Ishikawa (cell line): Measurements from ENCODE around the gene HOGA1.

Experiments
- CEBPB ChIP-seq: IDR thresholded peaks from 2 replicates; pipeline ENCODE4 v1.6.1; 2012
- CREB1 ChIP-seq: IDR thresholded peaks from 2 replicates; pipeline ENCODE4 v1.6.1; 2012; ENCODE audit warnings: low read depth
- EGR1 ChIP-seq: IDR thresholded peaks from 2 replicates; pipeline ENCODE4 v1.6.1; 2012
- EP300 ChIP-seq: IDR thresholded peaks from 2 replicates; pipeline ENCODE4 v1.6.1; 2012; ENCODE audit warnings: borderline replicate concordance
- FOXM1 ChIP-seq: IDR thresholded peaks from 2 replicates; pipeline ENCODE4 v1.6.1; 2012; ENCODE audit warnings: low read depth, borderline replicate concordance
- MAX ChIP-seq: IDR thresholded peaks from 2 replicates; pipeline ENCODE4 v1.6.1; 2012
- NFIC ChIP-seq: IDR thresholded peaks from 2 replicates; pipeline ENCODE4 v1.6.1; 2012
- RAD21 ChIP-seq: IDR thresholded peaks from 2 replicates; pipeline ENCODE4 v1.6.1; 2012; ENCODE audit warnings: low read depth
- REST ChIP-seq: IDR thresholded peaks from 2 replicates; pipeline ENCODE4 v1.6.1; 2012; ENCODE audit warnings: low read depth, mild to moderate bottlenecking
- TAF1 ChIP-seq: IDR thresholded peaks from 2 replicates; pipeline ENCODE4 v1.6.1; 2012; ENCODE audit warnings: low read depth, mild to moderate bottlenecking
- TCF12 ChIP-seq: IDR thresholded peaks from 2 replicates; pipeline ENCODE4 v1.6.1; 2012; ENCODE audit warnings: low read depth
- TEAD4 ChIP-seq: IDR thresholded peaks from 2 replicates; pipeline ENCODE4 v1.6.1; 2012
- USF1 ChIP-seq: IDR thresholded peaks from 2 replicates; pipeline ENCODE4 v1.6.1; 2012
- YY1 ChIP-seq: IDR thresholded peaks from 2 replicates; pipeline ENCODE4 v1.6.1; 2012; ENCODE audit warnings: low read depth
- ZBTB7A ChIP-seq: IDR thresholded peaks from 2 replicates; pipeline ENCODE4 v1.6.1; 2012; ENCODE audit warnings: low read depth

Gene HOGA1

GRCh38 chr10:97539523-97540200 lies 44.5 kb upstream of the HOGA1 start:
- TF ChIP-seq TEAD4 (0 out of 2 replicates have a peak, but pooled peaks have one; percentile 33), CEBPB (no peak), USF1 (no peak), REST (no peak), RAD21 (no peak), NFIC (no peak), ZBTB7A (no peak), YY1 (no peak)

- TF ChIP-seq TCF12 = no peak
- 0 out of 2 replicates have a peak, but pooled peaks have one; percentile 0 for TF ChIP-seq RAD21
- TF ChIP-seq NFIC = no peak
- TF ChIP-seq USF1 = no peak
Observed at GRCh38 chr10:97540669-97541500, 43.3 kb upstream of the HOGA1 start.

- TF ChIP-seq EP300 (peak; percentile 77; the same call in 1 of the 2 replicates), YY1 (no peak), ZBTB7A (peak; percentile 95; the same call in 1 of the 2 replicates), TEAD4 (no peak), MAX (peak; percentile 43), NFIC (peak; percentile 81), FOXM1 (no peak), TCF12 (peak; percentile 78), TAF1 (no peak), CREB1 (no peak)
Observed at GRCh38 chr10:97542169-97543024, 41.8 kb upstream of the HOGA1 start.

- peak; percentile 52; the same call in 1 of the 2 replicates for TF ChIP-seq TCF12
- no peak for TF ChIP-seq CEBPB
- peak; percentile 51; the same call in 1 of the 2 replicates for TF ChIP-seq MAX
- TF ChIP-seq RAD21 = no peak
- no peak for TF ChIP-seq REST
- peak; percentile 12; the same call in 1 of the 2 replicates for TF ChIP-seq YY1
- TF ChIP-seq EGR1 = no peak
- TF ChIP-seq USF1 = no peak
- no peak for TF ChIP-seq TAF1
- peak; percentile 57; the same call in 1 of the 2 replicates for TF ChIP-seq EP300
- TF ChIP-seq TEAD4 = no peak
- TF ChIP-seq ZBTB7A = no peak
- no peak; the same call in 1 of the 2 replicates for TF ChIP-seq NFIC
Observed at GRCh38 chr10:97543025-97543546, 41.1 kb upstream of the HOGA1 start.
